HG02973 (cell line): ENCODE data around the gene ZBED5.

Source experiments
- ATAC-seq: cut with Tn5 transposase; IDR thresholded peaks from one replicate; pipeline ENCODE4 v1.9.1; 2021; ENCODE audit warnings: moderate library complexity; ENCODE audit not compliant: unreplicated experiment

ZBED5 gene

GRCh38 chr11:10881892-10882291 lies 24.0 kb upstream of the ZBED5 start:
- ATAC-seq: no peak

- no peak for ATAC-seq
Measured at GRCh38 chr11:10878408-10879214, 20.8 kb upstream of the ZBED5 start.

- ATAC-seq: no peak
Measured at GRCh38 chr11:10876158-10876557, 18.3 kb upstream of the ZBED5 start.

- ATAC-seq: no peak
Measured at GRCh38 chr11:10875430-10876021, 17.7 kb upstream of the ZBED5 start.

- ATAC-seq: no peak
Measured at GRCh38 chr11:10872097-10872496, 14.2 kb upstream of the ZBED5 start.

GRCh38 chr11:10868352-10868751 lies 10.5 kb upstream of the ZBED5 start:
- ATAC-seq: no peak

- no peak for ATAC-seq
Measured at GRCh38 chr11:10866893-10867331, 9.1 kb upstream of the ZBED5 start.

GRCh38 chr11:10865837-10866270 lies 8.0 kb upstream of the ZBED5 start:
- ATAC-seq: no peak

- no peak for ATAC-seq
Measured at GRCh38 chr11:10864688-10865087, 6.8 kb upstream of the ZBED5 start.

- no peak for ATAC-seq
Measured at GRCh38 chr11:10862446-10862845, 4.6 kb upstream of the ZBED5 start.

- no peak for ATAC-seq
Measured at GRCh38 chr11:10861799-10862198, 3.9 kb upstream of the ZBED5 start.

- no peak for ATAC-seq
Measured at GRCh38 chr11:10861047-10861446, 3.2 kb upstream of the ZBED5 start.

- peak; percentile 23 for ATAC-seq
Measured at GRCh38 chr11:10858439-10859325, 829 bp upstream of the ZBED5 start.

- ATAC-seq: peak; percentile 9
Measured at GRCh38 chr11:10857459-10857708, 469 bp downstream of the ZBED5 start.

GRCh38 chr11:10856689-10857458 lies 979 bp downstream of the ZBED5 start:
- no peak for ATAC-seq

- ATAC-seq: no peak
Measured at GRCh38 chr11:10855295-10855694, 2.6 kb downstream of the ZBED5 start.

GRCh38 chr11:10847960-10848860 lies 9.6 kb downstream of the ZBED5 start:
- ATAC-seq: no peak

- no peak for ATAC-seq
Measured at GRCh38 chr11:10846660-10847059, 11.2 kb downstream of the ZBED5 start.

GRCh38 chr11:10845589-10845988 lies 12.3 kb downstream of the ZBED5 start:
- ATAC-seq: no peak

- no peak for ATAC-seq
Measured at GRCh38 chr11:10844796-10845195, 13.1 kb downstream of the ZBED5 start.
